CD8-positive, alpha-beta memory T cell (primary cell): Measurements from ENCODE around the gene HECW1. TPM values are rescaled to one million over a fixed set of nuclear protein-coding genes. Genes with fewer than 3 reads are reported as not detected.

Source experiments
- CTCF ChIA-PET: fragments of 350-600 bp; sonication (Branson Sonifier 250); formaldehyde crosslinking; loops from one replicate; lab custom pipeline; 2021; ENCODE audit warnings: antibody characterized with exemption; lab: Charles Lee
- POLR2A ChIA-PET: fragments of 350-600 bp; sonication (Branson Sonifier 250); formaldehyde crosslinking; loops from one replicate; lab custom pipeline; 2021; ENCODE audit warnings: antibody characterized with exemption; lab: Charles Lee
- DNase-seq, 5 donors: peaks; one replicate each; pipeline versions ENCODE4 v3.0.0 to v3.0.0-alpha.2; 2020 to 2022; ENCODE audit warnings: mixed read lengths in 1 of 5
- H3K27ac ChIP-seq: one replicate; pipeline ENCODE4 v1.7.0; 2013; ENCODE audit warnings: low read depth, mild to moderate bottlenecking, low read length, moderate library complexity
- H3K27me3 ChIP-seq: 2 replicates; pipeline ENCODE4 v1.7.0; 2013; ENCODE audit warnings: low read length, mild to moderate bottlenecking; ENCODE audit not compliant: insufficient read depth, poor library complexity, severe bottlenecking
- H3K36me3 ChIP-seq: 2 replicates; pipeline ENCODE4 v1.7.0; 2013; ENCODE audit warnings: mild to moderate bottlenecking, low read length, moderate library complexity; ENCODE audit not compliant: insufficient read depth
- H3K4me1 ChIP-seq: 2 replicates; pipeline ENCODE4 v1.7.0; 2013; ENCODE audit warnings: mild to moderate bottlenecking, low read length, moderate library complexity; ENCODE audit not compliant: insufficient read depth
- H3K4me3 ChIP-seq: 2 replicates; pipeline ENCODE4 v1.7.0; 2013; ENCODE audit warnings: mild to moderate bottlenecking, low read length
- H3K9me3 ChIP-seq: 2 replicates; pipeline ENCODE4 v1.7.0; 2013; ENCODE audit warnings: mild to moderate bottlenecking, low read length
- H3K27ac Mint-ChIP-seq, 8 donors: one replicate each; pipeline ENCODE4 v1.8.0; 2020 to 2021; ENCODE audit warnings: mixed read lengths in 8 of 8, mild to moderate bottlenecking in 6 of 8, inconsistent platforms in 3 of 8, moderate library complexity in 3 of 8
- H3K27me3 Mint-ChIP-seq, 2 donors: one replicate each; pipeline ENCODE4 v1.8.0; 2020 to 2021; ENCODE audit warnings: mixed read lengths in 2 of 2, mild to moderate bottlenecking in 1 of 2, moderate library complexity in 1 of 2
- H3K36me3 Mint-ChIP-seq, 3 donors: one replicate each; pipeline ENCODE4 v1.8.0; 2020 to 2021; ENCODE audit warnings: mixed read lengths in 3 of 3, inconsistent platforms in 1 of 3, mild to moderate bottlenecking in 1 of 3
- H3K4me1 Mint-ChIP-seq, 3 donors: one replicate each; pipeline ENCODE4 v1.8.0; 2020 to 2021; ENCODE audit warnings: mixed read lengths in 3 of 3, inconsistent platforms in 1 of 3, mild to moderate bottlenecking in 1 of 3
- H3K4me3 Mint-ChIP-seq, 7 donors: one replicate each; pipeline ENCODE4 v1.8.0; 2020 to 2021; ENCODE audit warnings: mixed read lengths in 7 of 7, mild to moderate bottlenecking in 6 of 7, moderate library complexity in 4 of 7, inconsistent platforms in 2 of 7
- H3K9me3 Mint-ChIP-seq, 5 donors: one replicate each; pipeline ENCODE4 v1.8.0; 2020 to 2022; ENCODE audit warnings: mixed read lengths in 5 of 5, mild to moderate bottlenecking in 3 of 5, moderate library complexity in 2 of 5, inconsistent platforms in 1 of 5
- polyA plus RNA-seq: library from polyadenylated mRNA; unstranded; fragments of 300-500 nt; fragmentation: Illumina TruSeq; gene quantifications from one replicate; pipeline ENCODE4 v1.2.3, GENCODE V29; 2021
- total RNA-seq, 2 experiments: library from RNA; stranded (reverse); gene quantifications; one replicate each; pipeline ENCODE4 v1.2.3, GENCODE V29; 2021

The HECW1 gene
- total and polyA plus RNA-seq, 3 experiments from 2014 or later, result not detected

DNA sequence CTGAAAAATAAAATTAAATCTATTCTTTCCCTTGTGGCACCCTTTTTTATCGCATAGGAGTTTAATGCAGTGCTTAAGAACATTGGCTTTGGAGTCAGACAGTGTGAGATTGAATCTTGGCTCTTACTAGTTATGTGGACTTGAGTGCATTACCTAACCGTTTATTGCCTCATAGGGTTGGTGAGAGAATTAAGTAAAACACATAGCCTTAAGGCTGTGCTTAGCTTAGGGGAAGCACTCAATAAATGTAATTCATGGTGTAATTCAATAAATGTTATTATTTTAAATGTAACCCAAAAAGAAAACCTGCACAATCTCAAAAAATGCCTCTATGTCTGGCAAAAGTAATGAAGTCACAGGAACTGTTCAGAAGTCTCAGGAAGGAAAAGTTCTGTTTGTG is 473.1 kb downstream of the HECW1 start:
- no peaks in the 10 kb centered on the region for H3K36me3 ChIP-seq
- ChIA-PET POLR2A (interaction anchor here (0.6 to 2.5 kb wide), 5 partner anchors 8 to 114 kb away, joined by 3 to 16 read pairs (median 4); no protein-coding TSS in a partner anchor), CTCF (interaction anchor here (0.7 to 6.0 kb wide), 10 partner anchors 36 to 252 kb away, joined by 3 to 319 read pairs (median 6); no protein-coding TSS in a partner anchor)
- peaks cover 38% of the 10 kb centered on the region for H3K4me1 ChIP-seq
- Mint-ChIP-seq H3K4me3 (peak overlapping the region; percentile 95 to 99 (median 96)), H3K4me1 (peaks cover 38 to 56% (median 48%) of the 10 kb centered on the region in 3 donors), H3K9me3 (peaks cover 0 to 3% (median 0%) of the 10 kb centered on the region in 5 donors), H3K27ac (peak overlapping the region; percentile 95 to 100 (median 98)), H3K36me3 (peaks cover 0 to 51% (median 7%) of the 10 kb centered on the region in 3 donors), H3K27me3 (peaks cover 0 to 7% of the 10 kb centered on the region in 2 donors)
- H3K4me3 ChIP-seq, result peak overlapping the region; percentile 96
- no peaks in the 10 kb centered on the region for H3K27me3 ChIP-seq
- DNase-seq, result peak in 1 of 5 donors; percentile 35
- H3K9me3 ChIP-seq, result no peaks in the 10 kb centered on the region
- H3K27ac ChIP-seq, result peak overlapping the region; percentile 94

DNA sequence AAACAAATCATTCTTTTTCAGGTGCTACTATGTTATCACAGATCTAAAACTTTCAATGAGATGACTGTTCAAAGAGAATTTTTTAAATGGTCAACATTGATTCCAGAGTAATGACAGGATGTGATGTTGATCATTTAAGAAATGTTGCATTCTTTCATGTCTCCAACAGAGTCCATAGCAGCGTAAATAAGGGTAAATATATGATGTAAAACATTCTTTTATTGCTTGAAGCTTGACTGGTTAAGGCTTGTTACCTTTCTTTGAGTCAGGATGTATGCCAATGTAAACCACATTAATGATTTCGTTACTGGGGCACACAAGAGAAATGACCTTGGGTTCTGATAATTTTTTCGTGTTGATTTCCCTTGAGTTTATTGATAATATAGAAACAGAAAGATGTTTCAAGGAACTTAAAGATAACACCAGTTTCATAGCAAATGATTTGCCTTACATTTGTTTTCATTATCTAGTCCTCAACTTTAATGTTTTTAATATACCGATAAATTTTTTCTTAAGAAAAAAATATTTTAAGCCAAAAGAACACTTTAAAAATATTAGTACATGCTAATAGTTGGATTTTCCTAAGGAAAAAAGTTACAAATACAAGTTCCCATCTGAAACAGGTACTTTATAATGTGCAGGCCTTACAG is 473.9 kb downstream of the HECW1 start:
- Histone ChIP-seq H3K27me3 (no peaks in the 10 kb centered on the region), H3K27ac (peak overlapping the region; percentile 94), H3K36me3 (no peaks in the 10 kb centered on the region), H3K9me3 (no peaks in the 10 kb centered on the region), H3K4me1 (peaks cover 44% of the 10 kb centered on the region), H3K4me3 (peak overlapping the region; percentile 96)
- peaks cover 43 to 64% (median 56%) of the 10 kb centered on the region in 3 donors for H3K4me1 Mint-ChIP-seq
- peaks cover 0 to 7% of the 10 kb centered on the region in 2 donors for H3K27me3 Mint-ChIP-seq
- peak overlapping the region; percentile 95 to 99 (median 96) for H3K4me3 Mint-ChIP-seq
- peaks cover 0 to 55% (median 9%) of the 10 kb centered on the region in 3 donors for H3K36me3 Mint-ChIP-seq
- H3K9me3 Mint-ChIP-seq, result peaks cover 0 to 3% (median 0%) of the 10 kb centered on the region in 5 donors
- H3K27ac Mint-ChIP-seq, result peak overlapping the region; percentile 95 to 100 (median 98)
- ChIA-PET CTCF (interaction anchor here (0.7 to 6.0 kb wide), 8 partner anchors 29 to 252 kb away, joined by 3 to 44 read pairs (median 6); no protein-coding TSS in a partner anchor), POLR2A (interaction anchor here (0.8 to 2.5 kb wide), 6 partner anchors 28 to 113 kb away, joined by 3 to 16 read pairs (median 8); no protein-coding TSS in a partner anchor)
- DNase-seq, result peak in 2 of 5 donors; percentile 63

GRCh38 chr7:43588477-43589132 is 476.2 kb downstream of the HECW1 start:
- peaks cover 61% of the 10 kb centered on the region for H3K4me1 ChIP-seq
- no peaks in the 10 kb centered on the region for H3K27me3 ChIP-seq
- peaks cover 0 to 2% (median 0%) of the 10 kb centered on the region in 5 donors for H3K9me3 Mint-ChIP-seq
- H3K27ac Mint-ChIP-seq, result peak overlapping the region; percentile 34 to 100 (median 88)
- no peaks in the 10 kb centered on the region for H3K9me3 ChIP-seq
- H3K36me3 Mint-ChIP-seq, result peaks cover 0 to 65% (median 14%) of the 10 kb centered on the region in 3 donors
- H3K4me3 Mint-ChIP-seq, result peak overlapping the region; percentile 53 to 86 (median 74)
- POLR2A ChIA-PET, result interaction anchor here (1.0 to 2.5 kb wide), 2 partner anchors 10 to 61 kb away, joined by 8 read pairs; no protein-coding TSS in a partner anchor
- CTCF ChIA-PET, result interaction anchor here (0.9 to 2.4 kb wide), 2 partner anchors 46 to 112 kb away, joined by 3 to 14 read pairs; no protein-coding TSS in a partner anchor
- no peak overlapping the region for H3K27ac ChIP-seq
- no peak for DNase-seq
- H3K4me3 ChIP-seq, result peak overlapping the region; percentile 39
- peaks cover 59 to 78% (median 69%) of the 10 kb centered on the region in 3 donors for H3K4me1 Mint-ChIP-seq
- no peaks in the 10 kb centered on the region for H3K36me3 ChIP-seq
- peaks cover 0 to 2% of the 10 kb centered on the region in 2 donors for H3K27me3 Mint-ChIP-seq

DNA sequence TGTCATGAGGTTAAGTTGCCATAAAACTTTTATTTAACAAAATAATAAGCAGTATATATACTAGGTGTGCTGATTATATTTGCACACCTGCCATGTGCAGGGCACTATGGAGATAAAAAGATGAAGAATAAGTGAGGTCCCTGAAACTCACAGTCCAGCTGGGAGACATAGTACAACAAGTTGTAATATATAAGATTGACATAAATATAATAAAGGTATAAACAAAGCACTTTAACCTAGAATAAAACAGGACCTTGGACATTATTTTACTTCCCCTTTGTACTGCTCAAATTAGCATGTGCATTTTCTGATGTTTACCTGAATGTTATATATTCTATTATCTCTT is 476.7 kb downstream of the HECW1 start:
- H3K4me3 ChIP-seq, result peak overlapping the region; percentile 39
- Mint-ChIP-seq H3K4me1 (peaks cover 64 to 83% (median 74%) of the 10 kb centered on the region in 3 donors), H3K9me3 (no peaks in the 10 kb centered on the region), H3K36me3 (peaks cover 0 to 61% (median 14%) of the 10 kb centered on the region in 3 donors), H3K27ac (peak overlapping the region; percentile 81 to 100 (median 90)), H3K27me3 (no peaks in the 10 kb centered on the region), H3K4me3 (peak overlapping the region; percentile 61 to 86 (median 74))
- CTCF ChIA-PET, result no interaction called here
- H3K27me3 ChIP-seq, result no peaks in the 10 kb centered on the region
- H3K4me1 ChIP-seq, result peaks cover 66% of the 10 kb centered on the region
- no peaks in the 10 kb centered on the region for H3K36me3 ChIP-seq
- POLR2A ChIA-PET, result interaction anchor here (2.5 kb wide), 1 partner anchor 61 kb away, joined by 8 read pairs; no protein-coding TSS in a partner anchor
- no peak for DNase-seq
- no peak overlapping the region for H3K27ac ChIP-seq
- no peaks in the 10 kb centered on the region for H3K9me3 ChIP-seq

- CTCF ChIA-PET, result no interaction called here
- Mint-ChIP-seq H3K36me3 (peaks cover 0 to 58% (median 14%) of the 10 kb centered on the region in 3 donors), H3K9me3 (no peaks in the 10 kb centered on the region), H3K4me3 (peak overlapping the region; percentile 65 to 86 (median 74)), H3K27ac (peak overlapping the region; percentile 80 to 95 (median 90)), H3K27me3 (no peaks in the 10 kb centered on the region), H3K4me1 (peaks cover 70 to 89% (median 80%) of the 10 kb centered on the region in 3 donors)
- POLR2A ChIA-PET, result no interaction called here
- H3K36me3 ChIP-seq, result no peaks in the 10 kb centered on the region
- no peak overlapping the region for H3K27ac ChIP-seq
- no peaks in the 10 kb centered on the region for H3K9me3 ChIP-seq
- no peak for DNase-seq
- H3K4me3 ChIP-seq, result peak overlapping the region; percentile 39
- H3K4me1 ChIP-seq, result peaks cover 72% of the 10 kb centered on the region
- no peaks in the 10 kb centered on the region for H3K27me3 ChIP-seq
These were observed 477.3 kb downstream of the HECW1 start for GRCh38 chr7:43589728-43590127.

DNA sequence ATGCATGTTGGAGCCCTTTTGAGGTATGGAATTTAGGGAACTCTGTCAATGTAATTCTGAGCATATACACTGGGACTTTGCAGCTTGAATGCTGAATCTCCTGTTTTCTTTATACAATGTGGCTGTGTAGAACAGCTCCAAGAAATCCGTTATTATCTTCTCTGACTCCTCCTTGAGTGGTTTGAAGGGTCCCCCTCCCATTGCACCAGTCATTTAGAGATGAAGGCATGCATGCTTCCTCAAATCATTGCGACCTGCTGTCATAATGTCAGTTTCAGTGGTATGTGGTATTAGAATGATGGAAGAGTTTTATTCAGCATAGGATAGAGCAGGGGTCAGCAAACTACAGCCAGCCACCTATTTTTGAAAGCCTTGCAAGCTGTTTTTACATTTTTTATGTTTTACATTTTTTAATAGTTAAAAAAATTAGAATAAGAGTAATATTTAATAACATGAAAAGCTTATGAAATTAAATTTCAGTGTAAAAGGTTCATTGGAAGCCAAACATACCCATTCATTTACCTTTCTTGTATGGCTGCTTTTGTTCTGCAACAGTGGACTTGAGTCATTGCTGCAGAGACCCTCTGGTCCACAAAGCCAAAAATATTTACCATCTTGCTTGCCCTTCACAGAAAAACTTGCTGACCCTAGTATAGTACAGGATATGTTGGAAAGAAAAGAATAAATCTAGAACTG is 478.6 kb downstream of the HECW1 start:
- Mint-ChIP-seq H3K27me3 (no peaks in the 10 kb centered on the region), H3K9me3 (no peaks in the 10 kb centered on the region), H3K36me3 (peaks cover 0 to 52% (median 11%) of the 10 kb centered on the region in 3 donors), H3K4me1 (peaks cover 75 to 91% (median 89%) of the 10 kb centered on the region in 3 donors), H3K27ac (peak overlapping the region; percentile 78 to 93 (median 88)), H3K4me3 (peak overlapping the region; percentile 49 to 79 (median 75))
- Histone ChIP-seq H3K4me1 (peaks cover 85% of the 10 kb centered on the region), H3K4me3 (peak overlapping the region; percentile 21), H3K9me3 (no peaks in the 10 kb centered on the region), H3K27ac (no peak overlapping the region), H3K27me3 (no peaks in the 10 kb centered on the region), H3K36me3 (no peaks in the 10 kb centered on the region)
- ChIA-PET POLR2A (no interaction called here), CTCF (interaction anchor here (1.2 to 3.2 kb wide), 2 partner anchors 9 to 109 kb away, joined by 3 to 19 read pairs; partner anchors contain the start of gene STK17A)
- DNase-seq, result no peak

DNA sequence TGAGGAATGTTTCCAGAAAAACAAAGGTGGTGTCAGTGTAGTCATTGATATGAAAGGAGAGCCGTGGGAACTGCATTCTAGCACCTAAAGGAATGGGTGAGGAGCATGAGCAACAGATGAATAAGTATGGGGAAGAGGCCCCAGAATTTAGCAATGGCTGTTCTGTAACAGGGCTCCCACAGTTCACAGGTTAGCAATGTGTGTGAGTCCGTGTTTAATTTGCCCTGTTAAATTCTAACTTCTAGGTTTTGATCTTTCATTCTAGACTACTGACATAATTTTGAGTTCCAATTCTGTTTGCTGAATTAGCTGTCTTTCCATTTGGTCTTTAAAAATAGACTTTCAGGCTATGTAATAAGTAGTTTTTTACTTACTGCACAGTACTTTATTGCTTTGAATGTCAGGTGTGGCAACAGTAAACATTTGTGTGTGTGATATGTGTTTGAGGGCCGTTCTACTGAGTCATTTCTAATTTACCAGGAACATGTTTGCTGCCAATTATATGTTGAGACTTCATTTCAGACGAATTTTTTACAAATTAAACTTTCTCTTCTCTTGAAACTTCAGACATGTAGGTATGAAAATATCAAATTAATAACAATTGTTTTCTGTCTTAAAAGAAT is 479.2 kb downstream of the HECW1 start:
- no peak overlapping the region for H3K27ac ChIP-seq
- Mint-ChIP-seq H3K36me3 (peaks cover 0 to 54% (median 11%) of the 10 kb centered on the region in 3 donors), H3K9me3 (no peaks in the 10 kb centered on the region), H3K27me3 (peaks cover 0 to 1% of the 10 kb centered on the region in 2 donors), H3K4me1 (peaks cover 77 to 91% (median 90%) of the 10 kb centered on the region in 3 donors), H3K27ac (peak overlapping the region; percentile 78 to 93 (median 88)), H3K4me3 (peak overlapping the region; percentile 27 to 79 (median 75))
- H3K4me3 ChIP-seq, result peak overlapping the region; percentile 4
- ChIA-PET POLR2A (no interaction called here), CTCF (interaction anchor here (1.3 to 3.2 kb wide), 2 partner anchors 9 to 108 kb away, joined by 3 to 19 read pairs; partner anchors contain the start of gene STK17A)
- no peaks in the 10 kb centered on the region for H3K27me3 ChIP-seq
- peaks cover 91% of the 10 kb centered on the region for H3K4me1 ChIP-seq
- H3K9me3 ChIP-seq, result no peaks in the 10 kb centered on the region
- H3K36me3 ChIP-seq, result peaks cover 5% of the 10 kb centered on the region
- DNase-seq, result no peak
